ENCODE results near the gene CACNA1D. TPM values are rescaled to one million over a fixed set of nuclear protein-coding genes. Genes with fewer than 3 reads are reported as not detected.

CACNA1D gene
- total and polyA plus RNA-seq, 2 donors (not counting 3 experiments of a cell fraction or from before 2014, with no cell fraction given), result 0.06 TPM; not detected in 1

- Histone ChIP-seq H3K36me3 (ENCODE audit: control insufficient read depth in 2 of 2, extremely low read depth in 1 of 2, insufficient read depth in 2 of 2, low read length in 2 of 2) (no peaks in the 10 kb centered on the region), H3K4me1 (ENCODE audit: control insufficient read depth, extremely low read depth, insufficient read depth, low read length) (no peaks in the 10 kb centered on the region), H3K79me2 (ENCODE audit: control insufficient read depth, insufficient read depth, low read length) (no peaks in the 10 kb centered on the region), H3K4me2 (ENCODE audit: insufficient read depth, low read length) (no peak overlapping the region), H3K9me3 (replicated peaks; ENCODE audit: control insufficient read depth, insufficient read depth, low read length) (no peaks in the 10 kb centered on the region), H3K9me1 (replicated peaks; ENCODE audit: control insufficient read depth, extremely low read depth, insufficient read depth, low read length) (no peaks in the 10 kb centered on the region), H3K4me3 (replicated peaks in 1 of 3; ENCODE audit: insufficient read depth in 1 of 3, low read depth in 1 of 3, low read length in 3 of 3) (no peak overlapping the region), H3K9ac (replicated peaks; ENCODE audit: extremely low read depth, insufficient read depth, low read length) (no peak overlapping the region), H3K27me3 (ENCODE audit: control insufficient read depth in 2 of 2, insufficient read depth in 2 of 2, low read length in 2 of 2) (peaks cover 0 to 1% of the 10 kb centered on the region in 2 experiments), H4K20me1 (replicated peaks; ENCODE audit: control insufficient read depth, extremely low read depth, insufficient read depth, low read length) (no peaks in the 10 kb centered on the region), H3K27ac (ENCODE audit: insufficient read depth, low read depth, low read length) (no peak overlapping the region), H2AFZ (ENCODE audit: low read depth, low read length) (no peak overlapping the region)
- intact Hi-C loops (cut with micrococcal nuclease), result no loop called here
- no TSS peak for BruUV-seq (replicated peaks)
- no peak for TF ChIP-seq JUN (IDR thresholded peaks at IDR 0.05; ENCODE audit: borderline replicate concordance, insufficient read depth, insufficient read length, low read depth)
- no peak for TF ChIP-seq GATA2 (IDR thresholded peaks at IDR 0.05; ENCODE audit: insufficient read depth, insufficient read length, low read depth, low read length)
- TF ChIP-seq POLR2AphosphoS5 (IDR thresholded peaks at IDR 0.05; ENCODE audit: insufficient read depth, low read depth, low read length), result no peak
- DNase-seq (ENCODE audit: low read depth, low spot score), result no peak
- ChIA-PET POLR2A (no interaction called here), CTCF (no interaction called here)
- no peak for FAIRE-seq
- dilution Hi-C loops (cut with MboI; ENCODE audit: extremely low pct_ligation_motif_present, low sequenced_read_pairs), result no loop called here
Observed at GRCh38 chr3:53545996-53546359, 51.6 kb downstream of the CACNA1D start.

GRCh38 chr3:53547327-53547726 lies 52.9 kb downstream of the CACNA1D start:
- DNase-seq (ENCODE audit: low read depth, low spot score), result no peak

More at GRCh38 chr3:53547327-53547726, 52.9 kb downstream of the CACNA1D start:
- no peaks in the 10 kb centered on the region for H3K36me3 ChIP-seq (ENCODE audit: control insufficient read depth in 2 of 2, extremely low read depth in 1 of 2, insufficient read depth in 2 of 2, low read length in 2 of 2)
- H3K27me3 ChIP-seq (ENCODE audit: control insufficient read depth in 2 of 2, insufficient read depth in 2 of 2, low read length in 2 of 2), result peaks cover 0 to 1% of the 10 kb centered on the region in 2 experiments
- intact Hi-C loops (cut with micrococcal nuclease) (no loop called here), dilution Hi-C loops (cut with MboI; ENCODE audit: extremely low pct_ligation_motif_present, low sequenced_read_pairs) (no loop called here)
- ChIA-PET CTCF (no interaction called here), POLR2A (no interaction called here)
- H2AFZ ChIP-seq (ENCODE audit: low read depth, low read length), result no peak overlapping the region
- H4K20me1 ChIP-seq (replicated peaks; ENCODE audit: control insufficient read depth, extremely low read depth, insufficient read depth, low read length), result no peaks in the 10 kb centered on the region
- H3K79me2 ChIP-seq (ENCODE audit: control insufficient read depth, insufficient read depth, low read length), result no peaks in the 10 kb centered on the region
- no peaks in the 10 kb centered on the region for H3K9me3 ChIP-seq (replicated peaks; ENCODE audit: control insufficient read depth, insufficient read depth, low read length)
- no peak for FAIRE-seq
- H3K4me1 ChIP-seq (ENCODE audit: control insufficient read depth, extremely low read depth, insufficient read depth, low read length), result no peaks in the 10 kb centered on the region
- no peak overlapping the region for H3K4me2 ChIP-seq (ENCODE audit: insufficient read depth, low read length)
- BruUV-seq (replicated peaks), result no TSS peak
- H3K4me3 ChIP-seq (replicated peaks in 1 of 3; ENCODE audit: insufficient read depth in 1 of 3, low read depth in 1 of 3, low read length in 3 of 3), result no peak overlapping the region
- H3K27ac ChIP-seq (ENCODE audit: insufficient read depth, low read depth, low read length), result no peak overlapping the region
- H3K9ac ChIP-seq (replicated peaks; ENCODE audit: extremely low read depth, insufficient read depth, low read length), result no peak overlapping the region
- TF ChIP-seq MAX (IDR thresholded peaks at IDR 0.05; ENCODE audit: insufficient read depth, insufficient read length), result no peak
- no peak for TF ChIP-seq MYC (IDR thresholded peaks at IDR 0.05; ENCODE audit: low read depth, low read length)
- TF ChIP-seq EZH2 (IDR thresholded peaks at IDR 0.05; ENCODE audit: borderline replicate concordance, low read depth, low read length, severe bottlenecking), result no peak
- no peak for TF ChIP-seq POLR2A (IDR thresholded peaks at IDR 0.05; ENCODE audit: low read depth, low read length)
- TF ChIP-seq GATA2 (IDR thresholded peaks at IDR 0.05; ENCODE audit: insufficient read depth, insufficient read length, low read depth, low read length), result no peak
- no peak for TF ChIP-seq CTCF (IDR thresholded peaks at IDR 0.05; ENCODE audit: extremely low read depth in 1 of 2, insufficient read depth in 1 of 2, low read depth in 1 of 2, low read length in 2 of 2)
- no peak for TF ChIP-seq JUN (IDR thresholded peaks at IDR 0.05; ENCODE audit: borderline replicate concordance, insufficient read depth, insufficient read length, low read depth)
- no peaks in the 10 kb centered on the region for H3K9me1 ChIP-seq (replicated peaks; ENCODE audit: control insufficient read depth, extremely low read depth, insufficient read depth, low read length)
